GM21360 (cell line): ENCODE data around the gene CDKN2B.

ENCODE experiments used
- ATAC-seq: cut with Tn5 transposase; IDR thresholded peaks from one replicate; pipeline ENCODE4 v1.9.1; 2021; ENCODE audit warnings: mild to moderate bottlenecking, moderate library complexity; ENCODE audit not compliant: unreplicated experiment

The CDKN2B gene

GRCh38 chr9:21995006-21995665 lies 14.0 kb downstream of the CDKN2B start:
- ATAC-seq, result peak; percentile 79

- peak; percentile 48 for ATAC-seq
These were observed 14.5 kb downstream of the CDKN2B start, which contains the start of gene CDKN2B-AS1 for GRCh38 chr9:21994556-21995005. CDKN2B-AS1 (plus strand) TSS chr9:21994791.

DNA sequence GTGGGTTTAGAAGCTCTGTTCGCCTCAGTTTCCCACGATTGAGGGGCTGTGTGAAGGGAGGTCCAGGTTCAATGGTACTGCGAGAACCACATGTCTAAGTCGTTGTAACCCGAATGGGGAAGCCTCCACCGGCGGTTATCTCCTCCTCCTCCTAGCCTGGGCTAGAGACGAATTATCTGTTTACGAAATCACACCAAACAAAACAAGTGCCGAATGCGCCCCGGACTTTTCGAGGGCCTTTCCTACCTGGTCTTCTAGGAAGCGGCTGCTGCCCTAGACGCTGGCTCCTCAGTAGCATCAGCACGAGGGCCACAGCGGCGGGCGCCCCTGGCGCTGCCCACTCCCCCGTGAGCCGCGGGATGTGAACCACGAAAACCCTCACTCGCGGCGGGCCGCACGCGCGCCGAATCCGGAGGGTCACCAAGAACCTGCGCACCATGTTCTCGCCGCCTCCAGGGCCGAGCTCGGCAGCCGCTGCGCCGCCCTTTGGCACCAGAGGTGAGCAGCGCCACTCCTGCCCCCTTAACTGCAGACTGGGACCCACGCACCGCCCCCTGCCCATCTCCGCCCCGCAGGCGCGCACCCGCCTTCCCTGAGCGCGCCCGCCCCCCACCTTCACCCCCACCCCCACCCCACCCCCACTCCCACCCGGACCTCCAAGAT lies 15.1 kb downstream of the CDKN2B start, which contains the start of gene CDKN2A:
TSS of gene CDKN2A (minus strand) at position 500 of the 663 bp plus-strand sequence.
- ATAC-seq, result peak; percentile 35

DNA sequence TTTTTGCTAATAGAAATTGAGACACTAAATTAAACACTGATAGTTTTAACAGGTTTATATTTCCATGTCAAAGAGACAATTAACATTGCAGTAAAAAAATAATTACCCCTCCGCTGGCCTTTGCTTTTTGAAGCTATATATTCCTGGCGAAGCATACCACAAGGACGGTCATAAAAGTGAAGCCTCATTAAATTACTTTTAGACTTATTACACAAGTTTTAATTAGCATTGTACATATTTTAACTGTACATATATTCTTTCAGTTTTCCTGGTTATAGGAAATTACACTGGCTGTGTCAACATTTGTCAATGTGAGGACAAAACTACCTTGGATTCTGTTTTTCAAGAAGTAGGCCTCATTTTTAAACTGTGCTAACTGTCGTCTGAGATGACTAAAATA lies 16.1 kb downstream of the CDKN2B start:
- no peak for ATAC-seq

DNA sequence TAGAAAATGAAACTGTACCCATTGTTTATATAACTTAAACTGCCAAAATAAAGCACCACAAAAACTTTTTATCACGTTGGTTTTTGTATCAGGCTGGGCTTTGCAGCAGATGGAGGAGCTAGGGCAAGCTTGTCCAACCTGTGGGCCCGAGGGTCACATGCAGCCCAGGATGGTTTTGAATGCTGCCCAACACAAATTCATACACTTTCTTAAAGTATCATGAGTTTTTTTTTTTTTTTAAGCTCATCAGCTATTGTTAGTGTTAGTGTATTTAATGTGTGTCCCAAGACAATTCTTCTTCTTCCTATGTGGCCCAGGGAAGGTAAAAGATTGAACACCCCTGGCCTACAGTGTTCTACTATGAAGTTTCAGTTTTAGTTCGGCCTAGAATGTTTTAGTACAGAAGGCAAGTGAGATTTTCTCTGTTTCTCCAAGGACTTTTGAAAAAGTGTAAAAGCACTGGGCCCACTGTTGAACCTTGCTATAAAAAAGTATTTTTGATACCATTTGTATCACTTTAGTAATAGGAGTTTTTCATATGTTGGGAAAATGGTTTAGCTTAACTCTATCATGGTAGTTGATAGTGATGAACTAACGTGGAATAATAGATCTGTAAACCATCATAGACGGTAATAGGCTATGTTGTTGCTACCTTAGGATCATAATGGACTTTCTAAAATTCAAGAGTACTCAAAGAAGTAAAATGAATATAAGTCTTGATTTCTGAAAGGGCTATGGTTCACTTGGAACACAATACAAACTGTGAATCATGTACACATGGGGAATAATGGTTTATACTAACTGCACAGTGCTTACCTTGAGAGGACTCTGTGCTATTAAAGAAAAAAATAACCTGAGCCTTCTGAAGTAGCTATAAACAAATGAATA lies 17.8 kb downstream of the CDKN2B start:
- no peak for ATAC-seq

DNA sequence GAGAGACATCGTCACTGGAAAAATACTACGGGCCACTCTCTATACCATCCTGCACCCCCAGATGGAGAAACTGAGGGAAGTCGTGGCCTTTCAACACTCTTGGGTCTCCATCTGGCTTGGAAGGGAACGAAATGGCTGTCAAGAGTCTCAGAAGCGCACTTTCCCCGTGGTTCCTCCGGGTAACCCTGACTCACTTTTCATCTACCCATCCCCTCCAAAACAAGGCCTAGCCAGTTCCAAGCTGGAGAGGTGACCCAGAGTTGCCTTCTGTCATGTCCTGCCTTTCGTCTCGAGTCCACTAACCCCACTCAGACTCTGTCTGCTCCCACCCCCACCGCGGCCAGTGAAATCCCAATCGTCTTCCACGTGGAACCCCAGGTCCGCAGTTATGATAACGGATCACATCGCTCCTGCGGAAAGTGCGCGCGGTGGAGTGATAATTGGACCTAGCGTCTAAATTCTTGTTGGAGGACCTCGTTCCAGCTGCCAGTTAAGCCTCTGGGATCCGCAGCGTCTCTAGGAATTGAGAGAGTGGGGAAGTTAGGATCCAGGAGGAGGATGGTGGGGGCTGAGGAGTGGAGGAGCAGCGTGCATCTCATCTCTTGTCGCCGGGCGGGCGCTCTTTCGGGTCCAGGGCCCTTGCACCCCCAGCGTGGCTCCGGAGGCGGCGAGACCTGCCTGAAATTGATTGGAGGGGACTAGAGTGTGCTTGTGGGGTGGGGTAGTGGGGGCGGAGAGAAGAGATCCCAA lies 19.5 kb downstream of the CDKN2B start:
- no peak for ATAC-seq

DNA sequence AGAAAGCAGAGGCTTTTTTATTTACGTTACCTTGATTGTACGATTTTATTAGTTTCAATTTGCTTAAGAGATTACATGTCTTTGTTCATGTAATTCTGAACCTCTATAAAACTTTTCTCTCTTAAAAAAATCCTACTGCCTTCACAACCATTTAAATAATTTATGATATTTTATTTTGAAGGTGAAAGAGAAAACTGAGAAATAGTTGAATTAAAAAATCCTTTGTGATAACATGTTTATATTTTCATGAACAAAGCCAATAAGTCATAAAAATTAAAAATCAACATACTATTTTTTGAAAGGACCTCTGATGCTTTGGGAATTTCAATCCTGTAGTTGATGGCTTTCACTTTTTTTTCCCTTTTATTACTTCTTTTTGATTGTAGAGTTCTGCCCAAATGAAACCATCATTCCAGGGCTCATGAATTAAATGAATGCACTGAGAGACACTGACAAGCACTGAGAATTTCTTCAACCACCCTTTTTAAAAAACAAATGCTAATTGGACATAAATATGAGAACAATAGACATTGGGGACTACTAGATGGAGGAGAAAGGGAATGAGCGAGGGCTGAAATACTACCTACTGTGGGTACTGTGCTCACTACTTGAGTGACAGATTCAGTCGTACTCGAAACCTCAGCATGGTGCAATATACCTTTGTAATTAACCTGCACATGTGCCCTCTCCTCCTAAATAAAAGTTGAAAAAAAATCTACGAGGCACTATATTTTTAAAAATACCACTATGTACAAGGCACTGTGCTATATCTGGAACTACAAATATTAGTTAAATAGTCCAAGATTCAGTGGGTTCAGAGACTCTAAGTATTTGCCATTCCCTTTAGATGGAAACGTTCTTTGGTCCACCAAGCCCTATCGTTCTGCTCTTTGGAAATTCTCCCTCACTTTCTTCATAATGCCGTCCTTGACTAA lies 20.8 kb downstream of the CDKN2B start:
- ATAC-seq, result no peak

GRCh38 chr9:21985964-21986667 lies 23.0 kb downstream of the CDKN2B start:
- no peak for ATAC-seq

GRCh38 chr9:21984101-21984500 lies 25.0 kb downstream of the CDKN2B start:
- ATAC-seq, result no peak

- ATAC-seq, result no peak
These were observed 25.6 kb downstream of the CDKN2B start for GRCh38 chr9:21983561-21983935.

DNA sequence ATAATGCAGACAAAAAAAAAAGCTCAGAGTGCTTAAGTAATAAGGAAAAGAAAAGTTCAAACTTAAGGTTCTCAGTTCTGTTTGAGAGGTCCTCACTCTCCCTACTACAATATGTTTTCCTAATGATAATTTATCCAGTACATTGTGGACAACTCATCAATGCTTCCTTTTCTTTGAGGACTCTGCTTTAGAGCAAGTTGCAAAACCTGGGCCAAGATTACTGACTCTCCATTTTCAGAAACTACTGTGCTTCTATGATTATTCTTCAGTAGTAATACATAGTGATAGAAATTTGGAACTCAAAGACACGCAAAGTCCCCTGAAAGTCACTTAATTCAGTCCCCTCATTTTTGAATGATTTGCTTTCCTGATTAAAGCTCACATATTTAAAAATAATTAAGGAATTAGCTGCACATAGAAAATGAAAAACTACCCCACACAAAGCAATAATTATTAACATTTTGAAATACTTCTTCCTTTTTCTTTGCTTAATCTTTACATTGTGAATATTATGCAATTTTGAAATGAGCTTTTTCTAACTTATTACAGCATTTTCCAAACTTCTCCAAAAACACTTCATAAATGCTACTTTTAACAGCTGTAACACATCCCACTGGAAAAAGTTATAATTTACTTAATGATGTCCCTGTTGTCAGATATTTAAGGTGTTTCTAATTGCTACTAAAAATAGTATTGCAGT lies 26.1 kb downstream of the CDKN2B start:
- no peak for ATAC-seq

DNA sequence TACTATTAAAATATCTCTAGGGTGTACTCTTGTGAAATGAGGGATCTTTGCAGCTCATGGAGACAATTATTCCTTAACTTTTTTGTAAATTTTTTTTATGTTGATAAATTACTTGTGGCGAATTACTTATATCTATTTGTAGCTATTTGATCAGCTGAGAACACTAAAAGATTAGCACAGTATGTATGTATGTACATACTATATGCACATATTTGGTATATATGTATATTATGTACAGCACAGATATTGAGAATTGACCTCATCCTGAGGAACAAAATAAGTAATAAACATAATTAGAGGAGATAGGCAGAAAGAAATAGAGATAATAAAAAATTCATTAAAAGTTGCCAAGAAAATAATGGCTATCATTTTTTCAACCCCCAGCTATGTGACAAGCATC lies 26.7 kb downstream of the CDKN2B start:
- ATAC-seq, result no peak

- no peak for ATAC-seq
These were observed 32.7 kb downstream of the CDKN2B start for GRCh38 chr9:21976334-21976875.

DNA sequence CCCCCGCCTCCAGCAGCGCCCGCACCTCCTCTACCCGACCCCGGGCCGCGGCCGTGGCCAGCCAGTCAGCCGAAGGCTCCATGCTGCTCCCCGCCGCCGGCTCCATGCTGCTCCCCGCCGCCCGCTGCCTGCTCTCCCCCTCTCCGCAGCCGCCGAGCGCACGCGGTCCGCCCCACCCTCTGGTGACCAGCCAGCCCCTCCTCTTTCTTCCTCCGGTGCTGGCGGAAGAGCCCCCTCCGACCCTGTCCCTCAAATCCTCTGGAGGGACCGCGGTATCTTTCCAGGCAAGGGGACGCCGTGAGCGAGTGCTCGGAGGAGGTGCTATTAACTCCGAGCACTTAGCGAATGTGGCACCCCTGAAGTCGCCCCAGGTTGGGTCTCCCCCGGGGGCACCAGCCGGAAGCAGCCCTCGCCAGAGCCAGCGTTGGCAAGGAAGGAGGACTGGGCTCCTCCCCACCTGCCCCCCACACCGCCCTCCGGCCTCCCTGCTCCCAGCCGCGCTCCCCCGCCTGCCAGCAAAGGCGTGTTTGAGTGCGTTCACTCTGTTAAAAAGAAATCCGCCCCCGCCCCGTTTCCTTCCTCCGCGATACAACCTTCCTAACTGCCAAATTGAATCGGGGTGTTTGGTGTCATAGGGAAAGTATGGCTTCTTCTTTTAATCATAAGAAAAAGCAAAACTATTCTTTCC lies 34.2 kb downstream of the CDKN2B start:
- ATAC-seq, result peak; percentile 59

- no peak for ATAC-seq
These were observed 34.8 kb downstream of the CDKN2B start for GRCh38 chr9:21974343-21974721.

DNA sequence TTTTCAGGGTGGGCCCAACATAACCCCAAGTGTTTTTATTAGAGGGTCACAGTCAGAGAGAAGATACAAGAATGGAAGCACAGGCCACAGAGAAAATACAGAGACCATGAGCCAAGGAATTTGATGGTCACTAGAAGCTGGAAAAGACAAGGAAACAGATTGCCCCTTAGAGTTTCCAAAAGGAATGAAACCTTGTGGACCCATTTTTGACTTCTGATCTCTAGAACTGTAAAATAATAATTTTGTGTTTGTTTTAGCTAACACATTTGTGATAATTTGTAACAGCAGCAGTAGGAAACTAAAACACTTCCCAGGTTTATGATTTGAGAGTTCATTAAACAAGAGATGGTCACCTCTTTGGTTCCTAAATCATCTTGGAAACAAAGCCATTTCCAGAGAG lies 36.7 kb downstream of the CDKN2B start:
- ATAC-seq, result no peak

- ATAC-seq, result no peak
These were observed 38.1 kb downstream of the CDKN2B start for GRCh38 chr9:21970800-21971640.
